Fibroblast of pulmonary artery (primary cell): ENCODE measurements around the gene TRERF1.

Source experiments
- DNase-seq: peaks from one replicate; pipeline ENCODE4 v3.0.0-alpha.2; 2010; ENCODE audit warnings: low read depth
- H3K4me3 ChIP-seq: replicated peaks from 2 replicates; pipeline ENCODE4 v1.5.1; 2011; ENCODE audit warnings: low read depth, mild to moderate bottlenecking, control low read depth, low read length, moderate library complexity
- TF ChIP-seq, protein P1 (sequence below): IDR thresholded peaks from 2 replicates; pipeline ENCODE4 v1.5.1; 2011; ENCODE audit warnings: mild to moderate bottlenecking, control low read depth, low read length, inconsistent platforms; ENCODE audit errors: missing control alignments

The TRERF1 gene, protein sequence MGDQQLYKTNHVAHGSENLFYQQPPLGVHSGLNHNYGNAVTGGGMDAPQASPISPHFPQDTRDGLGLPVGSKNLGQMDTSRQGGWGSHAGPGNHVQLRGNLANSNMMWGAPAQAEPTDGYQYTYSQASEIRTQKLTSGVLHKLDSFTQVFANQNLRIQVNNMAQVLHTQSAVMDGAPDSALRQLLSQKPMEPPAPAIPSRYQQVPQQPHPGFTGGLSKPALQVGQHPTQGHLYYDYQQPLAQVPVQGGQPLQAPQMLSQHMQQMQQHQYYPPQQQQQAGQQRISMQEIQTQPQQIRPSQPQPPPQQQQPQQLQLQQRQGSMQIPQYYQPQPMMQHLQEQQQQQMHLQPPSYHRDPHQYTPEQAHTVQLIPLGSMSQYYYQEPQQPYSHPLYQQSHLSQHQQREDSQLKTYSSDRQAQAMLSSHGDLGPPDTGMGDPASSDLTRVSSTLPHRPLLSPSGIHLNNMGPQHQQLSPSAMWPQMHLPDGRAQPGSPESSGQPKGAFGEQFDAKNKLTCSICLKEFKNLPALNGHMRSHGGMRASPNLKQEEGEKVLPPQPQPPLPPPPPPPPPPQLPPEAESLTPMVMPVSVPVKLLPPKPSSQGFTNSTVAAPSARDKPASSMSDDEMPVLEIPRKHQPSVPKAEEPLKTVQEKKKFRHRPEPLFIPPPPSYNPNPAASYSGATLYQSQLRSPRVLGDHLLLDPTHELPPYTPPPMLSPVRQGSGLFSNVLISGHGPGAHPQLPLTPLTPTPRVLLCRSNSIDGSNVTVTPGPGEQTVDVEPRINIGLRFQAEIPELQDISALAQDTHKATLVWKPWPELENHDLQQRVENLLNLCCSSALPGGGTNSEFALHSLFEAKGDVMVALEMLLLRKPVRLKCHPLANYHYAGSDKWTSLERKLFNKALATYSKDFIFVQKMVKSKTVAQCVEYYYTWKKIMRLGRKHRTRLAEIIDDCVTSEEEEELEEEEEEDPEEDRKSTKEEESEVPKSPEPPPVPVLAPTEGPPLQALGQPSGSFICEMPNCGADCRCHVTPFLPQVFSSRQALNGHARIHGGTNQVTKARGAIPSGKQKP (N-terminal part only)

DNA sequence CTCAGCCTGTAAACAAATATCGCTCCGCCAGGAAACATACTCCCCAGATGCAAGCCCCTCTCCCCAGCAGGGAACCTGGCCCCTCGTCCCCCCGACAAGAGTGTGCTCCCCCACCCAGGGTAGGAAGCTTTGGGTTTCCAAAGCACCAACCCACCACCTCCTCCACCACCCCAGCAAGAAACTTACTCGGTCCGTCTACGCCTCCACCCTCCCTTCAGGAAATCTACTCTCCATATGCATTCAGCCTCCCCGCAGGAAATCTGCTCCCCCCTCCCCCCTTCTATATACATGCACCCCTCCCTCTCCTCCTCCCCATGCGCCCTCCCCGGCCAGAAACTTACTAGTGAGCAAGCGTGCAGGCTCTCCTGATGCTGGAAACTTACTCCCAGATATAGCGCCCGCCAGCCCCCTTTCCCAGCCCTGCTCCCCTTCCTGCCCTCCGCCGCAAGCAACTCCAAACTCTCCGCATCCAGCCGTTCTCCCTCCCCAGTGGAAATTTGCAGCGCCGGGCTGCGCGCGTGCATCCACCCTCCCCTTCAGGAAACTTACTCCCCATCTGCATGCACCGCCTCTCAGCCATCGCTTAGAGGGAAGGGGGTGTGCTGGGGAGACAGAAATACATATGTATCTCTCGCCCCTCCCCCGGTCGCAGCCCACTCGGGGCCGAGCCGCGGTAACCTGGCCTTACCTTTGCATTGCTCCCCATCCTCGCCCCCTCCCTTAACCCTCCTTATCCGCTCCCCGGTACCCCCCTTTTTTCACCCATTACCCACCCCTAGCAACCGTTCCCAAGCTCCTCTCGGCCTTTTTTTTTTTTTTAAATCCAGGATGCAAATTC lies at the start of gene TRERF1:
Gene TRERF1, minus strand, starts transcription at position 594 of the 838 bp plus-strand sequence. CDS start 182,336 bp downstream, outside the sequence.
- H3K4me3 ChIP-seq = peak within 1 kb of the TSS; percentile 71
- DNase-seq = peak; percentile 75
- TF ChIP-seq, protein P1, sequence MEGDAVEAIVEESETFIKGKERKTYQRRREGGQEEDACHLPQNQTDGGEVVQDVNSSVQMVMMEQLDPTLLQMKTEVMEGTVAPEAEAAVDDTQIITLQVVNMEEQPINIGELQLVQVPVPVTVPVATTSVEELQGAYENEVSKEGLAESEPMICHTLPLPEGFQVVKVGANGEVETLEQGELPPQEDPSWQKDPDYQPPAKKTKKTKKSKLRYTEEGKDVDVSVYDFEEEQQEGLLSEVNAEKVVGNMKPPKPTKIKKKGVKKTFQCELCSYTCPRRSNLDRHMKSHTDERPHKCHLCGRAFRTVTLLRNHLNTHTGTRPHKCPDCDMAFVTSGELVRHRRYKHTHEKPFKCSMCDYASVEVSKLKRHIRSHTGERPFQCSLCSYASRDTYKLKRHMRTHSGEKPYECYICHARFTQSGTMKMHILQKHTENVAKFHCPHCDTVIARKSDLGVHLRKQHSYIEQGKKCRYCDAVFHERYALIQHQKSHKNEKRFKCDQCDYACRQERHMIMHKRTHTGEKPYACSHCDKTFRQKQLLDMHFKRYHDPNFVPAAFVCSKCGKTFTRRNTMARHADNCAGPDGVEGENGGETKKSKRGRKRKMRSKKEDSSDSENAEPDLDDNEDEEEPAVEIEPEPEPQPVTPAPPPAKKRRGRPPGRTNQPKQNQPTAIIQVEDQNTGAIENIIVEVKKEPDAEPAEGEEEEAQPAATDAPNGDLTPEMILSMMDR = no peak

DNA sequence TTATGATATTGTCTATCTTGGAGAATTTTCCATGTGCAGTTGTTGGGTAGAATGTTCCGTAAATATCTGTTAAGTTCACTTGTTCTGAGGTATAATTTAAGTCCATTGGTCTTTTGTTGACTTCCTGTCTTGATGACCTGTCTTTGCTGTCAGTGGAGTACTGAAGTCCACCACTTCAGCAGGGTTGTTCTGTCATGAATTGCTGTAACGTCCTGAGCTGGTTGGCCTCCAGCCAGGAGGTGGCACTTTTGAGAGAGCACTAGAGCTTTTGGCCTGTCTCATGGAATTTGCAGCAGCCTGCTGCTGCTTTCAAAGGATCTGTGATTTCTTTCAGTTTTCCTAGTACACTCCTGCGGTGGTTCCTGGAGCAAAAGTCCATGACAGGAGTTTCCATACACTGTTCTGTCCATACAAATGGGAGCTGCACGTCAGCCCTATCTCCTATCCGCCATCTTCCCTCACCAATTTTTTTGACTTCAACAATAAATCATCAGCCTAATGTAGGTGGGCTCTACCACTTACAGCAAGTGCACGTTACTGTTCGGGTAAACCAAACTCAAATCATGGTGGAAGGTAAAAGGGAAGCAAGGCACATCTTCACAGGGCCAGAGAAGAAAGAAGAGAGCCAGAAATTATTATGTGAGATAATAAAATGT lies 46.9 kb upstream of the TRERF1 start:
- TF ChIP-seq, protein P1 = no peak
- no peak for DNase-seq

DNA sequence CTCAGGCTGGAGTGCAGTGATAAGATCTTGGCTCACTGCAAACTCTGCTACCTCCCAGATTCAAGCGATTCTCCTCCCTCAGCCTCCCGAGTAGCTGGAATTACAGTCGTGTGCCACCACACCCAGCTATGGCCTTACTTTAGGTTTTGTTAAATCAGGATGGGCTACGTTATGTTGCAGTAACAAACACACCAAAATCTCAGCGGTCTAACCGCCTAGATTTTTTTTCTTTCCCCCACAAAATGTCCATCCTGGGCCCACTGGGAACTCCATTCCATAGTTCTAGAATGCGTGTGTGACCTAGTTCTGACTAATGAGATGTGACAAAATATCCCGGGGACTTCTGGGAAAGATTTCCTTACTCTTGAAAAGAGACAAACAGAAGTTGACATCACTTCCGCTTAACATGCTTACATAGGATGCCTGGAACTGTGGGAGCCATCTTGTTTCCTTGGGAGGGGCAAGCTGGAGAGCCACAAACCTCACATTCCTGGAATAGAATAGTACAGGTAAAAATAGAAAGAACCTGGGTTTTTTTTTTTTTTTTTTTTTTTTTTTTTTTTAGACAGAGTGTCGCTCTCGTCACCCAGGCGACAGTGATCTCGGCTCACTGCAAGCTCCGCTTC lies 42.3 kb upstream of the TRERF1 start:
- TF ChIP-seq, protein P1 = no peak
- no peak overlapping the region for H3K4me3 ChIP-seq
- no peak for DNase-seq

More for the DNA sequence above, 46.9 kb upstream of the TRERF1 start:
- no peak overlapping the region for H3K4me3 ChIP-seq

DNA sequence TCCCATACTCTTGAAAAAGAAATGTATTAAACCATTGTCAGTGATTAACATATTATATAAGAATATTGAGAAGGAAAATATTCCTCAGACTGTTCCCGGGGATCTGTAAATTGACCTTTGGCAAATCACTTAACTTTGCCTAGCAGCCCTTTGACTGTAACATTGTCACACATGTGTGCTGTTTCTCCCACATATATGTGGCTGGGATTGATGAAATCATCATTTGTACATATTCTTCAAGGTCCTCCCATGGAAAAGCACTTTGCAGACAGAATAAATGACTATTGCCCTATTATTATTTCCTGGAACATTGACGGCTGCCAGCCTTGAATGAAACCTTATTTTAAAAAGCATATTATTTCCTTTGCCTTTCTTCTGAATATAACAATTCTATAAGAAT lies 36.4 kb upstream of the TRERF1 start:
- TF ChIP-seq, protein P1 = no peak
- DNase-seq = no peak
- H3K4me3 ChIP-seq = no peak overlapping the region

DNA sequence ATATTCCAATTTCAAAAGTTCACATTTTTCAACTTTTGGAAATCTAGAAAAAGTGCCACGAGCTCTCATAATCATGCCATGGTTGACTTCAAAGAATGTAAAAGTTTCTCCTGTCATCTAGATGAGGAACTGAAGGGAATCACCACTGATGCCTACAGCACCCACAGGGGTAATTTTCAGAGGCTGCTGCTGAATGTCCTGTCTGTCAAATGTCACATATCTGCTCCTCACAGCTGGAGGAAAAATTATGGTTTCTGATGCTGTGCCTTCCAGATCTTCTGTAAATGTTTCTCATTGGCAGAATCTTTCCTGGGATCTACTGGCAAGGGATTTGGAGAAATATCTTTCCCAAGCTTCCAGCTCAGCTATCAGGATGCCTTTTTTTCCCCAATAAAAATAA lies 32.5 kb upstream of the TRERF1 start:
- H3K4me3 ChIP-seq = no peak overlapping the region
- TF ChIP-seq, protein P1 = no peak
- DNase-seq = no peak

DNA sequence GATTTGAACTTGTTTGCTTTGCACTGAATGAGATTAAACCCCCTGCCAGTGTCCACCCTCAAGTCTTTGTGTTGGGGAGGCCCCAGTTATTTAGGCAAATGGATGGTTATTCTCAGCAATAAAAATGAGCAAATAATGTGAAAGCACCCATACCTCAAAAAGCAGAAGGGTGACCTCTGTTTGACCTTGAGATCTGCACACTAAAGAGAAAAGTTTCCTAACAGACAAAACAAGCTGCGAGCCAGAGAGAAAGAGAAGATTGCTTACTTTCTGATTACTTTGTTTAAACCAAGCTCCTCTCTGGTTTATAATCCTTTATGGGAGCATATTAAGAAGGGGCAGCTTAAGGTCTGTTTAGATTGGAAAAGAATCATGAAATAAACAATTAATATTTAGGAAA lies 30.4 kb upstream of the TRERF1 start:
- no peak for DNase-seq
- TF ChIP-seq, protein P1 = no peak
- no peak overlapping the region for H3K4me3 ChIP-seq
